ENCODE data around the gene OR10G7.

- TF ChIP-seq POLR2AphosphoS5 (IDR thresholded peaks at IDR 0.05), result no peak
- TF ChIP-seq EZH2 (IDR thresholded peaks at IDR 0.05; ENCODE audit: borderline replicate concordance, insufficient read depth, low read length, poor library complexity, severe bottlenecking), result no peak
- TF ChIP-seq CTCF (IDR thresholded peaks at IDR 0.05; ENCODE audit: poor library complexity, severe bottlenecking), result no peak
- TF ChIP-seq RAD21 (conservative IDR thresholded peaks at IDR 0.05), result no peak
- TF ChIP-seq SMC3 (conservative IDR thresholded peaks at IDR 0.05; ENCODE audit: poor library complexity), result no peak
- no peak for TF ChIP-seq REST (IDR thresholded peaks at IDR 0.05; ENCODE audit: borderline replicate concordance)
- TF ChIP-seq EP300 (conservative IDR thresholded peaks at IDR 0.05; ENCODE audit: poor library complexity, severe bottlenecking), result no peak
- TF ChIP-seq TAF1 (IDR thresholded peaks at IDR 0.05; ENCODE audit: low read depth), result no peak
- TF ChIP-seq MXI1 (conservative IDR thresholded peaks at IDR 0.05; ENCODE audit: poor library complexity, severe bottlenecking), result no peak
Measured at GRCh38 chr11:124026498-124026897, 14.6 kb downstream of the OR10G7 start, which contains the start of gene OR10G8.
